Thymus (tissue), 11 donors: ENCODE measurements around the gene MMP24OS. TPM values are rescaled to one million over a fixed set of nuclear protein-coding genes. Genes with fewer than 3 reads are reported as not detected.
"Not testable (repeated sequence)": the region's sequence is repeated elsewhere in the genome, so short reads cannot be mapped to it uniquely, and the experiment has no call there.

Source experiments
- DNase-seq, 9 donors: peaks; one replicate each; pipeline ENCODE4 v3.0.0-alpha.2; 2013; ENCODE audit warnings: low spot score in 9 of 9, low read depth in 6 of 9, missing footprints in 1 of 9
- H3K27ac ChIP-seq, 2 donors: one replicate each; pipeline ENCODE4 v1.5.1; 2013; ENCODE audit warnings: control low read depth in 1 of 2, low read depth in 1 of 2, low read length in 1 of 2, mild to moderate bottlenecking in 1 of 2, moderate library complexity in 1 of 2
- H3K27me3 ChIP-seq, 2 donors: one replicate each; pipeline ENCODE4 v1.5.1; 2013; ENCODE audit warnings: low read length in 1 of 2; ENCODE audit not compliant: control insufficient read depth in 2 of 2, insufficient read depth in 1 of 2
- H3K36me3 ChIP-seq, 2 donors: one replicate each; pipeline ENCODE4 v1.5.1; 2013; ENCODE audit warnings: low read length in 1 of 2, mild to moderate bottlenecking in 1 of 2, moderate library complexity in 1 of 2; ENCODE audit not compliant: control insufficient read depth in 2 of 2, insufficient read depth in 2 of 2
- H3K4me1 ChIP-seq, 2 donors: one replicate each; pipeline ENCODE4 v1.5.1; 2013; ENCODE audit warnings: low read length in 2 of 2; ENCODE audit not compliant: control insufficient read depth in 2 of 2, insufficient read depth in 2 of 2
- H3K4me3 ChIP-seq, 2 donors: one replicate each; pipeline ENCODE4 v1.5.1; 2013; ENCODE audit warnings: low read length in 2 of 2, control low read depth in 1 of 2, mild to moderate bottlenecking in 1 of 2
- H3K9me3 ChIP-seq, 2 donors: one replicate each; pipeline ENCODE4 v1.5.1; 2013; ENCODE audit warnings: low read length in 1 of 2, mild to moderate bottlenecking in 1 of 2; ENCODE audit not compliant: control insufficient read depth in 2 of 2, insufficient read depth in 1 of 2
- WGBS: extraction: QIAGEN DNeasy Blood & Tissue Kit; methylation state at CpG from one replicate; pipeline ENCODE4 v1.1.7; 2013; 5-methylcytosine and 5-hydroxymethylcytosine counted together
- polyA plus RNA-seq: library from polyadenylated mRNA; stranded (reverse); fragments of 200-250 nt; gene quantifications from one replicate; pipeline ENCODE4 v1.2.3, GENCODE V29; 2013
- total RNA-seq: library from RNA; stranded (reverse); fragments of 120-200 nt; gene quantifications from one replicate; pipeline ENCODE4 v1.2.4, GENCODE V29; 2013
- donor health status: healthy.

The MMP24OS gene
- total and polyA plus RNA-seq, 2 donors, result 14.3 to 32.0 TPM

DNA sequence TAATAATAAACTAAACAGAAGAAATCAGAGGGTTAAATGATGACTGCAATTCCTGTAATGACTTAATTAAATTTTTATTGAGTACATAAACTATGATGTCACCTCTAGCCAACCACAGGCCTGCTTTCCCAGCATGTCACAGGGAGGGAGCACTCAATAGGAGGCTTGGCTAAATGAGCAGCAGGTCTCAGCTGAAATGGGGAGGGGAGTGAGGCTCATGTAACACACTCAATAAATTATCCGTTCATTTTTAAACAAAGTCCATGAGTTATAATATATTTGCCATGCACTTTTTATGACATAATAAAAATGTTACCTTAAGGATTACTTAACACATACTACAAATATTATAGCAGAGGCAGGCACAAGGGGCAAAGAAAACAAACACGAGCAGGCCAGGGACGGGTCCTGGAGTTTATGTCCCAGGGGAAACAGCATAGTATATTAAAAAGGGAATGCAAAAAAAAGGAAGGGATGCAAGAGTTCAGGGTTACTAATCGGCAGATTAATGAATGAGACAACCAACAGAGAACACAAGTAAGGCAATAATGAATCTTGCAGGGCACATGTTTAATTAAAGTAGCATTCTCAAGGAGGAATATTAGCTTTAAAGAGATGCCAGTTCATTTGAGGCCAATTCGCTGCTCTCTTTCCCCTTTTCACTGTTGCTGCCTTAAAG, 41.4 kb upstream of the MMP24OS start:
- Histone ChIP-seq H3K4me1 (peaks cover 0 to 6% of the 10 kb centered on the region in 2 donors), H3K27me3 (no peaks in the 10 kb centered on the region), H3K4me3 (no peak overlapping the region), H3K27ac (no peak overlapping the region), H3K36me3 (peaks cover 3 to 4% of the 10 kb centered on the region in 2 donors), H3K9me3 (no peaks in the 10 kb centered on the region)
- no peak for DNase-seq
- 96% methylated on average over 5 of the region's 5 CpGs for WGBS

GRCh38 chr20:35318502-35319157, 40.7 kb upstream of the MMP24OS start:
- 96% methylated on average over 6 of the region's 6 CpGs for WGBS
- Histone ChIP-seq H3K9me3 (no peaks in the 10 kb centered on the region), H3K27me3 (no peaks in the 10 kb centered on the region), H3K27ac (peak overlapping the region in 1 of 2 donors; percentile 60), H3K4me3 (no peak overlapping the region), H3K4me1 (peaks cover 0 to 6% of the 10 kb centered on the region in 2 donors), H3K36me3 (peaks cover 3 to 8% of the 10 kb centered on the region in 2 donors)
- peak in 1 of 9 donors; percentile 10 for DNase-seq

DNA sequence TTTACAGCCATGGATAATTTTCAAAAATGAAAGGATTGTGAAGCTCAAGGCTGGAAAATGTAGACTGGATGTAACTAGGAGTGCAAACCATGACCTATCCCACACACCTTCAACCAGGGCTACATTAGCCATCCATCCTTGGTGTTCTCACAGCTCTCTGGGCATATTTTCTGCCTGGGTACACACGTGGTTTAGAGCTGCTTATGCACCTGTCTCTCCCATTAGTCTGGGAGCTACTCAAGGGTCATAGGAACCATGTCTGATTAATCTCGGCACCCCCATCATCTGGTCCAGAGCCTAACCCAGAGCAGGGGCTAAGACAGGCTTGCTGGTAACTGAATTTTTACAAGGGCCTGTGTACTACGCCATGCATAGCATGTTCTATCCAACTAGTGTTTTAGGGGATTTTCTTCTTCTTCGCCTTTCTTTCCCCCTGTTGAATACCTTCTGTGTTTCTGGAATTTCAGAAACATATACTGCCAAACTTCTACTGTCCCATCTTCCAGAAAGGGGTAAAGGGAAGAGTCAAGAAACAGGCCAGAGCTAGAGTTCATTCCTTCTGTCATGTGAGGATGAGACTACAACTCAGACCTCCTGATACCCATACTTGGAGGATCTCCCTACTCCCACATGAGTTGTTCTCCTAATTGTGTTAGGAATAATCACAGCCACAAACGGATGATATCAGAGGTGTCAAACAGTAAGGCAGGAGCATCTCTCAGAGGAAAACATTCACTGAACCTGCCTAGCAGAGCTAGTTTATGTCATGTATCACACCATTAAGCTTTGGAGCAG, 39.7 kb upstream of the MMP24OS start:
- DNase-seq, result no peak
- Histone ChIP-seq H3K27ac (no peak overlapping the region), H3K4me1 (peaks cover 0 to 6% of the 10 kb centered on the region in 2 donors), H3K36me3 (peaks cover 3 to 11% of the 10 kb centered on the region in 2 donors), H3K4me3 (no peak overlapping the region), H3K27me3 (no peaks in the 10 kb centered on the region), H3K9me3 (no peaks in the 10 kb centered on the region)
- WGBS, result 97% methylated on average over 5 of the region's 5 CpGs

DNA sequence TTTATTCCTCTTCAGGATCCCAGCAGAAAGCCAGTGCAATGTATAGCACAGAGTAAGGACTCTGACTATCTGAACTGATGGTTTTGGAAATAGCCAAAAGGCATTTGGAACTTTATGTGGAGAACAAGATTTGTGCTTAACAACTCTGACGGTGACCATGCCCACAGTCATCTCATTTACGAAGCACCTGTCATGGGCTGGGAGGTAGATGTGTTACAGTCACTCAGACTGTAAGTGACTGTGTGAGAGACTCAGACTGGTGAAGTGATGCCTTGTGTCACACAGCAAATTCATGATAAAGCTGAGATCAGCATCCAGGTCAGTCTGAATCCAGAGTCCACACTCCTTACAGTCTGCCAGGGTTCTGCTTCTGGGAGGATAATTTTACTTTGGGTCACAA, 38.2 kb upstream of the MMP24OS start:
- no peak for DNase-seq
- Histone ChIP-seq H3K4me1 (peaks cover 0 to 6% of the 10 kb centered on the region in 2 donors), H3K27me3 (no peaks in the 10 kb centered on the region), H3K27ac (no peak overlapping the region), H3K9me3 (no peaks in the 10 kb centered on the region), H3K36me3 (peaks cover 5 to 11% of the 10 kb centered on the region in 2 donors), H3K4me3 (no peak overlapping the region)
- 97% methylated on average over 2 of the region's 2 CpGs for WGBS

- DNase-seq, H3K27ac ChIP-seq, H3K27me3 ChIP-seq, H3K4me3 ChIP-seq, H3K9me3 ChIP-seq, H3K4me1 ChIP-seq: not testable (repeated sequence)
- H3K36me3 ChIP-seq, result peaks cover 5 to 11% of the 10 kb centered on the region in 2 donors
- WGBS, result 97% methylated on average over 7 of the region's 7 CpGs
Observed at GRCh38 chr20:35315632-35316020, 37.7 kb upstream of the MMP24OS start.

- Histone ChIP-seq H3K36me3 (peaks cover 5 to 11% of the 10 kb centered on the region in 2 donors), H3K4me3 (no peak overlapping the region), H3K27me3 (no peaks in the 10 kb centered on the region), H3K4me1 (peaks cover 0 to 6% of the 10 kb centered on the region in 2 donors), H3K27ac (no peak overlapping the region), H3K9me3 (no peaks in the 10 kb centered on the region)
- DNase-seq, result no peak
- 64% methylated on average over 3 of the region's 3 CpGs for WGBS
Observed at GRCh38 chr20:35314816-35315631, 37.1 kb upstream of the MMP24OS start.

DNA sequence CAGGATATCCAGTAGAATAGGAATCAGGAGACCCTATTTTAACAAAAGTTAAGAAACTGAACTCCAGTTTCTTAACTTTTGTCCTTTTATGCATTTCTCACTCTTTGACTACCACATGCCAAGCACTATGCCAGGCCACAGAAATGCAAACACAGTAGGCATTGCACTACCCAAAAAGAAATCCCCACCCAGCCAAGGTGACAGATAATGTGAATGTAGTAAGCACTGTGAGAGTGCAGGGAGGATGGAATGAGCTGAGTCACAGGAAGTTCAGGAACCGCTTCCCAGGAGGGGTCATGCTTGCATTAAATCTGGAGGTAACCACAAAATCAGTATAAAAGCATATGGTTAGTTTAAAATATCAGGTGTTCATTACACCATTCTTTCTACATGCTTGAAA, 34.4 kb upstream of the MMP24OS start:
- 62% methylated on average over 1 of the region's 1 CpG for WGBS
- Histone ChIP-seq H3K27me3 (no peaks in the 10 kb centered on the region), H3K9me3 (no peaks in the 10 kb centered on the region), H3K27ac (no peak overlapping the region), H3K4me3 (no peak overlapping the region), H3K36me3 (peaks cover 13 to 20% of the 10 kb centered on the region in 2 donors), H3K4me1 (peaks cover 0 to 7% of the 10 kb centered on the region in 2 donors)
- no peak for DNase-seq

- no peak overlapping the region for H3K27ac ChIP-seq
- H3K4me3 ChIP-seq, result no peak overlapping the region
- H3K36me3 ChIP-seq, result peaks cover 13 to 20% of the 10 kb centered on the region in 2 donors
- no peaks in the 10 kb centered on the region for H3K9me3 ChIP-seq
- no peaks in the 10 kb centered on the region for H3K27me3 ChIP-seq
- WGBS, result 99% methylated on average over 5 of the region's 5 CpGs
- no peak for DNase-seq
- H3K4me1 ChIP-seq, result peaks cover 0 to 7% of the 10 kb centered on the region in 2 donors
Observed at GRCh38 chr20:35311822-35312221, 33.9 kb upstream of the MMP24OS start.
